HG03520 (cell line): ENCODE results near the gene SSPN.

Experiments
- ATAC-seq: cut with Tn5 transposase; IDR thresholded peaks from one replicate; pipeline ENCODE4 v1.9.1; 2021; ENCODE audit warnings: mild to moderate bottlenecking, moderate library complexity; ENCODE audit not compliant: unreplicated experiment

Gene SSPN

DNA sequence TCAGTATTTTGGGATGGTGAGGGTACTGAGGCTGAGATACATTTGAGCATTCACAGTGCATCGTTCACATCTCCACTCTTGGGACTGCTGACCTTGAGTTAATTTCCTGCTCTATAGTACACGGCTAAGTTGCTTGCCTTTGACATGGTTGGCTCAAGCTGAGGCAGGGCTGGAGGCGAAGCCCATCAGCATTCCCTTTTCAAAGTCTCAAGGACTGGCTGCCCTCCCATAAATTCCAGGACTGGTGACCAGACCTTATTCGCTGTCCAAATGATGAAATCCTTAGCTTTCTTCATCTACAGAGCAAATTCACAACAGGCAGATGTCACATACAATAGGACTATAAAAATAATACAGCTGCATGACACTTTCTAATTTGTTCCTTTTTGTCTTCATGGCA lies 85.9 kb downstream of the SSPN start:
- no peak for ATAC-seq

DNA sequence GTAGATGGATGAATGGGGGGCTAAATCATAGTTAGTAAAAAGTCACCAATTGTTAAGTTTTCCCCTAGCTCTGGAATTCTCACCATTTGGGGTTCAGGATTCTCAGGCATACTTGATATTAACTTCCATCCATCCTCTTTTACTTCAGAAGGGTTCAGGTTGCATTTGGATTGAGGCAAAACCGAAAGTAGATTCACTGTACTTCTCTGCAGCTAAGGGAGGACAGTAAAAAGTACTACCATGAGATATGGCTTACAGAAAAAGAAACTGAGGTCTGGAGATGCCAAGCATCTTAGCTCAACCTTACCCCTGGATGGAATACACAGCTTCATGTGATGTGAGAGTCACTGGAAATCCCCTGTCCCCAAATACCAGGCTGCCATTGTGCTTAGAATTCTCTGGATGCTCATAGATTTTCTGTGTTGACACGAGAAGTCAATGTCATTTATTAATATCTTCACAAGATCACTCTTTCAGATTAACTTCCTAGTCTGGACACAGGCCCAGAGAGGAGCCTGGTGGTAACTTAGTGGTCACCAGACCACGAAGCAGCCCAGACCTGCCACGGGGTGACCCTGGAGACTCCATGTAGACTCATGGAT lies 87.1 kb downstream of the SSPN start:
- ATAC-seq, result no peak

DNA sequence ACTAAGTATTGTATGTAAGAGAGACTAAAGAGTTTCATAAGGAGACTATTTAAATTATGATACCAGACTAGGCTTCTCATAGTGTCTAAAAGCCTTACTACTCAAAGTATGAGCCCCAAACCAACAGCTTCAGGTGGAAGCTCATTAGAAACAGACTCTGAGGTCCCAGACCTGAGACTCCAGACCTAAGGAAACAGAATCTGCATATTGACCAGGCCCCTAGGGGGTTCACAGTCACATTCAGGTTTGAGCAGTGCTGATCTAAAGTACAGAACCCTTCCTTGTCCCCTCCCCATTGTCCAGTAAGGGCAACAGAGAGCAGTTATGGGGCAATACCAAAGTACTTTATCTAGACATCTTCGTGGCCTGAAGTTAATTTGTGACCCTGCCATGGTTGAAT lies 87.7 kb downstream of the SSPN start:
- ATAC-seq, result no peak

DNA sequence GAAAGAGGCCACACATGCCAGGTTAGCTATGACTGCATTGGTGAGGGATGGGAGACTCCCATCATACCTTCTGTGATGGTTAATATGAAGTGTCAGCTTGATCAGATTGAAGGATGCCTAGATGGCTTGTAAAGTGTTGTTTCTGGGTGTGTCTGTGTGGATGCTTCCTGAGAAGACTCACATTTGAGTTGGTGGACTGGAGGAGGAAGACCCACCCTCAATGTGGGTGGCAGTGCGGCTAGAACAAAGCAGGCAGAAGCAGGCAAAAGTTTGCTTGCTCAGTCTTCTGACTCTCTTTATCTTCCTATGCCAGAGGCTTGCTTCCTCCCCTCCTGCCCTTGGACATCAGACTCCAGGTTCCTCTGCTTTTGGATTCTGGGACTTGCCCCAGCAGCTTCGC lies 88.2 kb downstream of the SSPN start:
- no peak for ATAC-seq

DNA sequence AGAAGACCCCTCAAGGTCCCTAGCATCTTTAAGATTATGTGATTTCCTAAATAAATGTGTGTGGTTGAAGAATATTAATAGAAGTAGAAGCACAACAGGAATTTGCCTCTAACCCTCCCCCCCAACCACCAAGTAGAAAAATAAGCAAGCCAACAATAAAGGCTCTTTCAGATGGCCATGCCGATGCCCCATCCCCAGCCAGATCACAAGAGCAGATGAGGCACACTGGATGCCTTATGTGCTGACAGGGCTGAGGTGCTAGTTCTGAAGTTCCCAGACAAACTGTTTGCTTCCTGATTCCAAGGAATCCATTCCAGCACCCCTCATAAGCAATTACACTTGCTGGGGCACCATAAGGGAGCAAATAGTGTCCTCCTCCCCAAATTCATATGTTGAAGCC lies 90.0 kb downstream of the SSPN start:
- no peak for ATAC-seq

DNA sequence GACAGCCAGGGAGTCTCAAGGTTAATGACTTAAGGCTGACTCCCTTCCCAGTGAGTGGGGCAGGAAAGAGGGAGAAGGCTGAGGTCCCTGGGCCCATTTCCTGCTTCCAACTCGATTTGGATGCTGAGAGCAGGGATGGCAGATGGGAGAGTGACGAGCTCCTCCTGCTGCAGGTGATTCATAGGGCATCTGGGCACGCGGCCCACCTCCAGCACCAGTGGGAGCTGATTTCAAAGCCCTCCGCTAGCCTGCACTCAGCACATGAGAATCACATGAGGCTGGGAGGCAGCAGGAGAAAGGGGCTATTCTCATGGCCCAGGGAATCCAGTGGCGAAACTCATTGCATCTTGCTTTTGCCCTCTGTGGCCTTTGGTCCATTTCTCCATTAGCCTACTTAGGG lies 90.8 kb downstream of the SSPN start:
- ATAC-seq, result no peak

DNA sequence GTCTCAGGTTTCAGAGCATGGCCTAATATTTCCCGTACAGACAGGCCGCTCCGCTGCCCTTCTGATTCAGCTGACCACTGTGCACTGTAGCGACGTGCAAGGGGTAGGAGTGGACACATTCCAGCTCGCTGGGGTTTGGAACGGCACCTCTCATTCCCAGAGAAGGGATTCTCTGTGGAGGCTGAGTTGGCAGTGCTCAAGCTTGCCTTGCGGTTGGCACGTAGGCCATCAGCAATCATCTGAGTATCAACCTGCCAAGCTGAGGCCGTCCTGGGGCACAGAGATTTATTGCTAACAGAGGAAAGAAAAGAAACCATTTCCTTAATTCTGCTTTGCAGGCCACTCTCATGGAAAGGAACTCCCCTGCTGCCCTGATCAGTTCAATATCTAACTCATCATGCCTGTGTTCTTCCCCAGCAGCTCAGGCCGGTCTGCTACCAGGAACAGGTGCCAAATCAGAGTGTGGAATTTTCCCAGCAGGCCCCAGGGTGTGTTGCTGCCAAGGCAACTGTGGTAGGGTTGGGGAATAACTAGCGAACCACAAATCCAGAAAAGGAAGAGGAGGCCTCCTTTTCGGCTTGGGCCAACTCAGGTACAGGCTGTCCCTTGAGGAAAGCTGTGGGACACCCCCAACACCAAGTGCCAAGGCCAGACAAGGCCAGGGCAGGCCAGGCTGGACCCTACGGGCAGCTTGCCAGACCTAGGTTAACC lies 92.5 kb downstream of the SSPN start:
- ATAC-seq, result no peak

DNA sequence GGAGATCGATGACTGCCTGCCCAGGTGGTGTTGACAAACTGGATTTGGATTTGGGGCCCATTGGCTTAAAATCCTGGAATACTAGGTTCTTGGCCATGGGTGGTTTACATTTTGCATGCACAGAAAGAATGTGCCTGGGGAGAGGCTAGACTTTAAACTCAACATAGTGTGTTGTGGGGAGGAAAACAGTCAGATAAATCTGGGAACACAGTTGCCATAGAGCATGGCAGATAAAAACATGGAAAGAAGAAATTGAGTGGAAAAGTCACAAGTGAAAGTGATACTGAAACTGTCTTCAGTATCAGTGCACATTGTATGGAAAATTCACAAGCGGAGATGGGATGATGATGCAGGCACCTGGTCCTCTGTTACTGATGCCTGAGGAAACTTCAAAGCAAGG lies 95.2 kb downstream of the SSPN start:
- no peak for ATAC-seq

DNA sequence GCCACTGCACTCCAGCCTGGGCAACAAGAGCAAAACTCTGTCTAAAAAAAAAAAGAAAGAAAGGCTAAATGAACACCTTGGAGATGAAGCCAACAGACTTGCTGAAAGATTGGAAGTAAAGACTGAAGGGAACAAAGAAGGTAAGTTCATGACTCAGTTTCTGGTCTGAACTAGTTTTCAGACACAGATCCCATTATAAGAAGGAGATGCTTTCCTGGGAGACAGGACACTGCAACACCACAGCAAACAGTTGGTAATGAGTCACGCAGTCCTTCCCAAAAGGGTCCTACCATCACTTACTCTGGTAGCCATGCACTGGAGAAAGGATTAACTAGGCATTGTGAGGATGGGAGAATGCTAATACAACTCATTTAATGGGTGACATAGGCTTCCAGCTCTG lies 97.2 kb downstream of the SSPN start:
- ATAC-seq, result no peak

DNA sequence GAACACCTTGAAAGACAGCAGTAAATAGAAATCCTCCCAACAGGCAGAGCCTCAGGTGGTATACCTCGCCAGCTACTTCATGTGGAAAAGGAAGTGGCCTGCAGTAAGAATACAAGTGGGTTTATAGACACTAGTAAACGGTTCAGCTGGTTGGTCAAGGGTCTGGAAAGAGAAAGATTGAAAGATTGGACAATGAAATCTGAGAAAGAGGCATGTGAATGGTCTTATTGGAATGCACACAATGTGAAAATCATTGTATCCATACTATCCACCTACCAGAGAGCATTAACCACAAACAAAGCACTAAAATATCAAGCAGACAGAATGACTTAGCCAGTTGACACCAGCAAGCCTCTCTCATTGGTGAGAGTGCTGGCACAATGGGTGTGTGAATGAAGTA lies 98.2 kb downstream of the SSPN start:
- ATAC-seq, result no peak

DNA sequence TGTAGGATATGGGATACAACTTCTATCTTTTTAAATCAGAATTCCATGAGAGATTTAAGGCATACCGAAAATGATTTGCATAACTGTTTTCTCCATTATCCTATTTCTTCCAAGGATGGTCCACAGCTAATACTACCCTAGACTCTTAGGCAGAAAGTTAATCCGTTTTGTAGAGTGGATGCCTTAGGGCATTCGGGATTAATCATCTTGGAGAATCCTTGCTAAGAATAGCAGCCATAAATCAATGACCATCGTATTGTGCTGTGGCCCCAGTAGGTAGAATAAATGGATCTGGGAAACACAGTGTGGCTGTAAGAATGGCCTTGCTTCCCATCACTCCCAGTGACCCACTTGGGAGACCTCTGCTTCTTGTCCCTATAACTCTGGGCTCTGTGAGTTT lies 99.6 kb downstream of the SSPN start:
- no peak for ATAC-seq

DNA sequence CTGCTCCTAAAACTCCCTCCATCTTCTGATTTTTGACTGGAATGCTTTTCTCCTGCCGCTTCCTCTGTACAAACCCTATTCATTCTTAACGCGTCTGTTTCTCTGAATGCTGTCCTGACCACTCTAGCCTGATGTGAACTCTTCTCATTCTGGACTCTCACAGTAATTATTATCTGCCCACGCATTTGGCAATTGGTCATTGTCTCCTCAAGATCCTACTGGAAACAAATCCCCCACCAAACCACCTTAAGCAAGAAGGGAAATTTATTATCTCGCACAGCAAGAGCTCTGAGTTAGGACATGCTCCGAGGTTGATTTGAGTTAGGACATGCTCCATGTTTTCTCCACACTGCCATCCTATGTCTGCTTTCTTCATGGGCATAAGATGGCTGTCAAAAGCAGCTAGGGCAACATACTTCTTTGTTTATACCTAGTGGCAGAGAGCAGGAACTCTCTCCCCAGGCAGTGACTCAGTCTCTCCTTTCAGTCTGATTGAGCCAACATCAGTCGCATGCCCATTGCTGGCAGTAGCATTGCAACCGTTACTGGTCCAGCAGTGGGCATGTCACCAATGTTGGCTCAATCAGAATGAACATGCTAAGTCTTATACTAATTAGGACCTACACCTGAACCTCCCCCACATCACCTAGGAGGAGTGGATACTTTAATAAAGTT lies 102.2 kb downstream of the SSPN start:
- ATAC-seq, result no peak

DNA sequence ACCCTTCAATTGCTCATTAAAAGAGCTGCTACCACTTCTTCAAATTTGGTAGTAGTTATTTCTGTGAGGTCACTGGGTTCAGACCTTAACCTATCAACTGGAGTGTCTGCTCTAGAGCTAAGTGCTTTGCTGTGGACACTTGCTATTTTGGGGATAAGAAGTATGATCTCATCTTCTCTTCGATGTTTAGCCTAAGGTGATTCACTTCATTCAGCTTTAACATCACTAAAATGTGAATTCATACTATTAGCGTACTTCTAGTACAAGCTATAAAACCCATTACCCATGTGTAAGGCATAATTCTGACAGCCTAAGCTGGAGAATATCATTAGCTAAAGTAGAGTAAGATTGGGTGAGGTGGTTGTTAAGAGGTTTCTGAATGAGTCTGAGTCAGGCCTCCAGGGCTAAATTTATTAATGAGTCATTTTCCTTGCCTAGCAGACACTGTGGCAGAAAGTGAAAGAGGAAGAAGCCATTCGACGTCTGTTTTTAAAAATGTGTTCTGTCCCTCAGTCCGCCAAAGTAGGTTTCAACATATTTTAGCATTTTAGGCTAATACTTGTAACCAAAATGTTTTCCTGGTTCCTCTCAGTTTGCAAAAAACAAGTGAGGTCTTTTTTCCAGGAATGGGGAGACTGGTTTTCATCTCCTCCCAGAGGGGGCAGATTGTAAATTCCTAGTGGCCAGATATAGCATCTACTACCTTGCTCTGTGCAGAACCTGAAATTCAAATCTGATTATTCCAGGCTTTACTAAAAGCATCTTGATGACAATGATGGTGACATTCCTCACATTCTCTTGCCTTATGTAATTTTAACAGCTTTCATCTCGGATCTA lies 103.6 kb downstream of the SSPN start:
- ATAC-seq, result peak; percentile 99

DNA sequence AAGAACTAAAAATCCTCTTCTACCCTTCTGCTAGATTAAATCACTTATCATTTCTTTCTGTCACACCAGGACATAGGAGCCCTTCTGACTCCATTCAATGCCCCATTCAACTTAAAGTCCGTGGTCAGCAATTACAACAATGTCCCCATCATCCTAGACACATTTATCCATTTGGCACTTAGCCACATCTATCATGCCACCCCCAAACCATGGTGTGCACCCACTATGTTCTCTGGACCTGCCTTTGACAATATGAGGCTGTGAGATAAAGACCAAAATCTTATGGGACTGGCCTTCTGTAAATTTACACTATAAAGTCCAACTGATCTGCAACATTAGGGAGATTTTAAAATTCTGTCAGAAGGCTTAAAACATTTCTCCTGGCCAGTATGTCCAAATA lies 104.4 kb downstream of the SSPN start:
- ATAC-seq, result no peak
